KG1 (cell line): ENCODE data around the gene RMND1.
"Not testable (repeated sequence)": the region's sequence is repeated elsewhere in the genome, so short reads cannot be mapped to it uniquely, and the experiment has no call there.

Experiments used
- DNase-seq: peaks from one replicate; lab custom pipeline; 2025; lab: John Stamatoyannopoulos, UW

Gene RMND1

DNA sequence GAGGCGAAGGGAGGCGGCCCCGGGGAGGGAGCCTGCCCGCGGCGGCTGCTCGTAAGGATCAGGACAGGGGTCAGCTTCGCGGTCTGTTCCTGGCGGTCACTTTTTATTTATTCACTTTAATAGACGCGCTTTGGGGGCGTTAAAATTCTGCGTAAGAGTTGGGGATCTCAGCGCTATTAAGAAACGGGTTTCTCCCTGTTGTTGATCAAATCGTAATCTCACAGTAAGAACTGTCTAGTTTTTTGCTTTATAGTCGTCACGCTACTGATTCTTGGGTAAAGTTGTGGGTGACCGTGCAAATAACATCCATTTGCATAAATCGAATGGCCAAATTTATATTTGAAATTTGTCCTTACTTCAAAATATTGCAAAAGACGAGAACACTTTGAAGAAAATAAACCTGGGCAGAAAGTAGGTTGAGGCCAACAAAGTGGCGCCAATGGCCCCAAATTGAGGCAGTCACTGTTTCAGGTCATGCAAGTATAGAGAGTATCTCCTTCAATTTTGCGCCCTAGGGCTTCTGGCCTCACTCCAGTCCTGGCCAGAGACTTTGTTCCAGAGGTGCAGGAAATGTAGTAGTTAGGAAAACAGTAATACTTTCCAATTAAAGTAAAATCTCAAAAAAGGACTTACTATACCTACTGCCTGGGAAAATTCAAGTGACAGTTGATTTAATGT, 963 bp upstream of the RMND1 start:
- peak; percentile 43 for DNase-seq

DNA sequence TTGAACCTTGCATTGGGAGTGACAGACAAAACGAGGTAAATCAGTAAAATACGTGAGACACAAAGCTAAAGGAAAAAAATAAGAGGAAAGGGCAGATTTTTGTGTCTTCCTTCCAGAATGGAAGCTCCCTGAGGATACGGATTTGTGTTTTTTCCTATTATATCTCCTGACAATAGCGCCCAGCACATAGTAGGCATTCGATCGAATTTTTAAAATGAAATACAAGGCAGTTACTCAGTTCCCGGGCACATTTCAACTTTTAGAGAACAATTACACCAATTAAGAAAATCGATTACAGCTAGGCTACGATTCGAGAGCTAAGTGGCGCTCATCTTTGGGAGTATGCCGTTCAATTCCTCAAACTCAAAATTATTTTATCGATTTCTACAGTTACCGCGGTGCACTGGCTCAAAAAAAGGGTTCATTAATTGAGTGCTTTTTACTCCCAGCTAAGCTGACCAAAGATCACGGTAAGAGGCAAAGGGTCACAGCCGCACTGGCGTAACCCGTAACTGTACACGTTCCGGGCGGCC, 443 bp downstream of the RMND1 start:
- DNase-seq: no peak

DNA sequence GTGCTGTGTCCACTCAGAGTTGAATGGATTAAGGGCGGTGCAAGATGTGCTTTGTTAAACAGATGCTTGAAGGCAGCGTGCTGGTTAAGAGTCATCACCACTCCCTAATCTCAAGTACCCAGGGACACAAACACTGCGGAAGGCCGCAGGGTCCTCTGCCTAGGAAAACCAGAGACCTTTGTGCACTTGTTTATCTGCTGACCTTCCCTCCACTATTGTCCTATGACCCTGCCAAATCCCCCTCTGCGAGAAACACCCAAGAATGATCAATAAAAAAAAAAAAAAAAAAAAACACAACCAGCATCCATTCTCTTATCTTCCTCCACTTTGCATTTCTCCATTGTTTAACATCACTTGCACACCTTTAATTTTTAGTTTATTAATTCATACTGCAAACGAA, 998 bp downstream of the RMND1 start:
- DNase-seq: not testable (repeated sequence)

DNA sequence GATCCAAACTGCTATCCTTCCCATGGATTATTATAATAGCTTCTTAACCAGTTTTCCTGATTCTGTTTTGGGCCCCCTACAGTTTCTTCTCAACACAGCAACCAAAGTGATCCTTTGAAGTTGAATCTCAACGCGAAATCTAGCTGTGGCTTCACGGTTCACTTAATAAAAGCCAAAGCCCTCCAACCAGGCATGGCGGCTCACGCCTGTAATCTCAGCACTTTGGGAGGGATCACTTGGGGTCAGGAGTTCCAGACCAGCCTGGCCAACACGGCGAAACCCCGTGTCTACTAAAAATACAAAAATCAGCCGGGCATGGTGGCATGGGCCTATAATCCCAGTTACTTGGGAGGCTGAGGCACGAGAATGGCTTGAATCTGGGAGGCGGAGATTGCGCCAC, 3.3 kb downstream of the RMND1 start:
- DNase-seq: no peak

DNA sequence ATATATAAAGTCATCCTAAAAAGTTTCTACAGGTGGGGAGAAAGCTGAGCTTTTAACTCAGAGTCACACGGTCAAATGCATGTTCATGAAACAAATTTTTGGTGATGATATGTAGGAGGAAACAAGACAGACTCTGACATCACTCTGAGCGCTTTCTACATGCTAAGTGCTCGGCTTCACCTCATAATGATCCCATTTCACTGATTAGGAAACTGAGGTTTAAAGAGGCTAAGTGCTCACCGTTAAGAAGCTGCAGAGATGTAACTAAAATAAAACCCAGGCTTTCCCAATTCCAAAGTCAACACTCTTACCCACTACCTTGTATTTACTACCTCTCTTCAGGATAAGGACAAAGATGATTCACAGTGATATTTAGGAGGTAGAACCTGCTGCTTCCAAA, 4.7 kb downstream of the RMND1 start:
- DNase-seq: no peak

DNA sequence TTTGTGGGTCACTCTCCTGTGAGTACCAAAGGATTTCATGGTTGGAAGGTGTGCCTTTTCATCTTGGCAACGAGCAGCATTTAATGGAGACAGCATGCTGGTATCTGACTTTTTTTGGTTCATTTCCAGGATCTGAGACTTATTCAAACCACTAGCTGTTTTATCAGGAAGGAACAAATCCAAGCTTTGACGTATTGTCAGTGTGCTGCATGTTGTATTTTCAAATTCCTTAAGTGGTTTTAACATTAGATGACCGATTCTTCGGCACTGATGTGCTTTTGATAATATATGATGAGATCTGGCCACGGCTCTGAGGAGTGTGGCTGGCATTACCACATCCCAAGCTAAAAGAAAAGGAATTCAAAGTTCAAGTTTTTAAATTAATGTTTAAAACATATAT, 6.4 kb downstream of the RMND1 start:
- DNase-seq: no peak

DNA sequence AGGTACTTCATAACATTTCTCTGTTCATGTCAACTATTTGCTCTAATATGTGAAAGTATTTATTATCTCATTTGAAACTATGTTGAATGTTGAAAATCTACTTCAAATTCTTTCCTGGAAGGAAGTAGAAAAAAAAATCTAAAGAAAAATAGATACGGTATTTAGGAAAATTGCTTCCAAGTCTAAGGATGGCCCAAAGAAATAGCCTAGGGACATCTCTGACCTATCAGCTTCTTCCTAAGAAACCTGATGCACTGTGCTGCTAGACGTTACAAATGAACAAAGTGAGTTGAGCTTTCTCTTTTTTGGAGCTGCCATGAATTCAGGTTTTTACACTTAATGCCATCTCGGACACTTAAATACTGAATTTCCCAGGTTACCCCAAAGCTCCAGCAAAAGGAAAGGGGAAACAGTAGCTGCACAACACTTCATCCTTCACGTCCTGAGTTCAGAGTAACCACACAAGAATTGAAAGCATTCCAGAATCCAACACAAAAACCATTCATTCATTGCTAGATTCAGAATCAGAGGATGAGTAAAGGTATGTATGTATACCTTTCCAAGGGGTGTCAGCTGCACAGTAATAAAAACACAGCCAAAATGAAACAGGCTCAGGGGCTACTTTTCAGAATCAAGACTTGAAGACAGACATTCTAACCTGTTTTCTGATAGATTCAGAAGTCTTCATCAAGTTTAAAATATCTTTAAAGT, 7.9 kb downstream of the RMND1 start:
- DNase-seq: no peak

DNA sequence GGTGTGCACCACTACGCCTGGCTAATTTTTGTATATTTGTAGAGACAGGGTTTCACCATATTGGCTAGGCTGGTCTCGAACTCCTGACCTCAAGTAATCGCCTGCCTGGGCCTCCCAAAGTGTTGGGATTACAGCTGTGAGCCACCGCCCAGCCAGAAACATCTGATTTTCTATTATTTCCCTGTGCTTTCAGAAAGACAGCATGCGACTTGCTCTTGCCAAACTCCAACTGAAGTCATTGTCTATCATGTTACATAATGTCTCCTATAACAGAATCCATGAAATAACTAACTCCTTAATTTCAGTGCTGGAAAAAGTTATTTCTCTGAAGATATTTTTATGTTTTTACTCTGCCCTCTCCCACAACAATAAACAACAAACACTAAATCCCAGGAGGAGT, 8.5 kb downstream of the RMND1 start:
- no peak for DNase-seq

DNA sequence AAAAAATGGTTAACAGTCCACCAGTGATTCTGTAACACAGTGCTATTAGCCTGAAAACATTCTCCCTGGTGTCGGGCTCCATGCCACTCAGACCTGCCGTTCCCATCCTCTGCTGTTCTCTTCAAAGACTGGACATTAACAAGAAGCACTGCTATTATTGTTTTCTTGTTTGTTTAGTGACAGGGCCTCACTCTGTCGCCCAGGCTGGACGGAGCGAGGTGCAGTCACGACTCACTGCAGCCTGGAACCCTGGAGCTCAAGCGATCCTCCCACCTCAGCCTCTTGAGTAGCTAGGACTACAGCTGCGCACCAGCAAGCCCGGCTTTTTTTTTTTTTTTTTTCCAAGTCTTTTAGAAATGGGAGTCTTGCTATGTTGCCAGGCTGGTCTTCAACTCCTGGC, 9.6 kb downstream of the RMND1 start:
- DNase-seq: no peak

DNA sequence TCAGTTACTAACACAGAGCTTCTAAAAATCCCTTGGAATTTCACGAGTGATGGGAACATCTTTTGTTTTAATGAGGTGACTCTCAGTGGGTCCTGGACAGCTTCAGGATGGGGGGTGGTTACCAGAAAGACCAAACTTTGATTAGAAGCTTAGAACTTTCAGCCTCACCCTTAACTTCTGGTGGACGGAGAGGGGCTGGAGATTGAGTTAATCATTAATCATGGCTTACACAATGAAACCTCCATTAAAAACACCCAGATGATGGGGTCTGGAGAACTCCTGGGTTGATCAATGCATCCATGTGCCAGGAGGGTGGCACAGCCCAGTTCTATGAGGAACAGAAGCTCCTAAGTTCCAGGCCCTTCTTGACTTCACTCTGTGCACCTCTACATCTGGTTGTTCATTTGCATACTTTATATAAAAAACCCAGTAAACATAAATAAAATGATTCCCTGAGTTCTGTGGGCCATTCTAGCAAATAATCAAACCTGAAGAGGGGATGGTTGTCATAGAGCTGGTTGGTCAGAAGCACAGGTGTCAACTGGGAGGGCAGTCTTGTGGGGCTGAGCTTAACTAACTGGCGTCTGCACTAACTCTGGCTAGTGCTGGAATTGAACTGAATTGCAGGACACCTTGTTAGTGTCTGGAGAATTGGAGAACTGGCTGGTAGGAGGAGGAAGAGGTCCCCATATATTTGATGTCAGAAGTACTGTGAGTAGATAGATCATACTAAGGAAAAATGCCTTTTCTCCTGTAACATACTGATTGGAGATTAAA, 10.3 kb downstream of the RMND1 start:
- DNase-seq: no peak

DNA sequence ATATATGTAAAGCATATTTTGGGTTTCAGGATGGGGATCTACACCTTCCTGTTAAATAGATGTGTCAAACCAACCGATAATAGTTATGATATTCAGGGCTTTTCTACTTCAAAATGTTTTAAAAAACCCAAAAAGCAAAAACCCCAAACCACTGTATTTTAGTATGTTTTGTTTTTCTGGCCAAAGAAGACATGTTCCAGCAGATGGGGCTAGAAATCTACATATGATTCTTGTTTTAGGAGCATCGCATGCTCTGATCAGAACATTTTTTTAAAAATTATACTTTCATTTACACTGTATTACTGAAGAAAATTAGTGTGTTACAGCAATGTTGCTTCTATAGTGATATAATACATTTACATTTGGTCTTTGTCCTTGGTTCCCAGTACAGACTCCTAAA, 11.0 kb downstream of the RMND1 start:
- DNase-seq: no peak

DNA sequence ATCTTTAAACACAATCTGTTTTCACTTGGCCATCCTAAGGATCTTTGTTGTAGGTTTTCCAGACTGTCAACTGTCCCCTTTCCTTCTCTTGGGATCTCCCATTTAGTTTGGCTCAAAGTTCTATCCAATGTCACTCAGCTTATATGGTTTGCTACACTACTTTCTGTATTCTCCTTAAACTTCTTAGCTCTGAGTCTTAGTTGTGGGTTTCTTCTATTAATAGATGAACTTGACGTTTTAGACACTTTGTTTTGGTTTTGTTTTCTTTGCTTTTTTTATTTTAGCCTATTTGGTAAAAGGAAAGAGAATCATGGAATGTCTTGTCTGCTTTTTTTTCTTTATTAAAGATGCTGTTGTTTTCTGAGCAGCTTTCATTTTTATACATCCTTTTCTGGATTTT, 11.4 kb downstream of the RMND1 start:
- DNase-seq: no peak

DNA sequence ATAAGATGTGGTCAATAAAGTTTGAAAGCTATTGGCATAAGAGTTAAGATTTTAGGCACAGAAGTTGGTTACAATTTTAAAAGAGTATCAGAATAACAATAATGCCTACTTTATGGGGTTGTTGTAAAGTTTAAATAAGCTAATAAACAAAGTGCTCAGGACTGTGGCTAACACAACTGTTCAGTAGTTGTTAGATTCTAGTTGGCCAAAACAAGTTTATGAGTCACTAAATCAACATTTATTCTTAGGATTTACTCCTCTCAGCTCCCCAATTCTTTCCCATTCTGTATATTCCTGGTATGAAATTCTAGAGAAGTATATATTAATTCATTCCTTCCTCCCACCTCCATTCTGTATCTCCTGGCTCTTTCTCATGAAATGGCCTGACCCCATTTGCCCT, 14.5 kb downstream of the RMND1 start:
- no peak for DNase-seq

DNA sequence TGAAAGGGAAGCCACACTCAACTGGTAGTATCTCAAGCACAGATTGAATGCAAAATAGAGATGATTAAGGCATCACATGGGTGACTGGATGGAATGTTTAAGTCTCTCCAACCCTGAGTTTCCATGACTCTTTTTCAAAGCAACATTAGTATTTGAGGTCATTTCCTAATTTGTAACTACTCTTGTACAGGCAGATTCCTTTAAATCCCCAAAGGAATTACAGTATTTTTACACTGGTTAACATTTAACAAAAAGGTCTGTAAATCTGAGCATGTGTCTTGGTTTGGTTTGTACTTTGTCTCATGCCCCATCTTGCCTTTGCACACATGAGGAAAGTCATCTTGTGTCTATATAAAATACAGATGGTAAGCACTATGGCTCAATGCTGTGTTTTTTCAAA, 15.1 kb downstream of the RMND1 start:
- DNase-seq: no peak

DNA sequence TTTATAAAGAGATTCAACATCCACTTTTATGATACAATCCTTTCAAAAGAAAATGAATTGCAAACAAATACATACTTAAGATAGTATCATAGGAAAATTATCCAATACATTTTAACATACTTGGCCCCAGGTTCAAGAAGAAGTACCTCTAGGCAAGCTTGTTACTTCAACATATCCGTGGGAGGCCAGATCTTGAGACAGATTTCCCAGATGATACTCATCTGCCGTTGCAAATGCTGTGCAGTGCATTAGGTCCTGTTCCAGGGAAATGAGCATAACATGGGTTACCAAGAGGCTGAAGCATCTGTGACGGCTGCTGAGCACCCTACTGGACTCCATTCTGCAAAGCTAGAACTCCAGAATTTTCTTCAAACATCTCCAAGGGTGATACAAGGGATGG, 15.6 kb downstream of the RMND1 start:
- no peak for DNase-seq

DNA sequence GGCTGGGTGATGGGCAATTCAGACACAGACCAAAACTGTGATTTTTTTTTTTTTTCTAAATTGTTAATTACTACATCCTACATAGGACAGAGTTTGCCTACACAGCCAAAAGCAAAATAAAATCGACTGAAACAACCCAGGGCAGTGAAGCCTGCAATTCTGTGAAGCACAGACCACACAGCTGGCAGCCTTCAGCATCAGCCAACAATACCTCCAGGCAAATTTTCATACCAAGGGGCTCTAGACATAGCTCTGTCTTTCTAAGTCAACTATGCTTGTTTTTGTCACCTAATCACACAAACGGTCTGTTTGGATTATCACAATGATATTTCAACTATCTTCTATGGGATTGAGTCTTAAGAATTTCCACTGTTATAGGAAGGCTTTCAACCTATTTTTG, 17.6 kb downstream of the RMND1 start:
- DNase-seq: no peak

DNA sequence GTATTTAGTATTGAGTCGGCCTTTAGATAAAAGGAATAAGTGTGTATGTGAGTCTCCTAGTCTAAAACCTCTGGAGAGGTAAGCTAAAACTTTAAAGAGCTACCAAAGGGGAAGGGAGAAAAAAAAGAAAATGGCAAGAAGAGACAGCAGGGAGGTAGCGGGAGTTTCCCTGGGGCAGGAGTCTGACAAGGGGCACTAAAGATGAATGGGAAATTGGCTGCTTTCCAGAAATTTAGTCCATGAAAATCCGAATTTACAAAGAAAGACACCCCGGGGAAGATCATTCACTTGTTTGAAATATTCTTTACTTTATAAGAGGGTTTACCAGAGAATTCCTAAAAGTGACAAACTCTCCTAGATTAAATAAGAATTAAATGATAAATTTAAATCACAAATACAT, 19.3 kb downstream of the RMND1 start:
- DNase-seq: no peak

DNA sequence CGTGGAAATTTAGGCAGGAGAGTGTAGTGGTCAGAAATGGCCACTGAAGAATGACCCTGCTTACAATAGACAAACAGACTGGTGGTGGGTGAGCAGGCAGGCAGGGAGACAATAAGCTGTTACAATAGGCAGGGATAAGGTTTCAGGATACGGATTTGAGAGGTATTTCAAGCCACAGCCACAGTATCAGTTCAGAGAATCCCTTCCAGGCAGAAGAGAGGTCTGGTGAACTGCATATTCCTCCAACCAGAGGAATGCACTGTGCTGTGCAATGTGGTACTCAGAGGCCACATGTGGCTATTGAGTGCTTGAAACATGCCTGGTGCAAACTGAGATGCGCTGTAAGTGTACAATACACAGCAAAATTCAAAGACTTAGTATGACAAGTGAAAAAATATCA, 20.6 kb downstream of the RMND1 start:
- no peak for DNase-seq

DNA sequence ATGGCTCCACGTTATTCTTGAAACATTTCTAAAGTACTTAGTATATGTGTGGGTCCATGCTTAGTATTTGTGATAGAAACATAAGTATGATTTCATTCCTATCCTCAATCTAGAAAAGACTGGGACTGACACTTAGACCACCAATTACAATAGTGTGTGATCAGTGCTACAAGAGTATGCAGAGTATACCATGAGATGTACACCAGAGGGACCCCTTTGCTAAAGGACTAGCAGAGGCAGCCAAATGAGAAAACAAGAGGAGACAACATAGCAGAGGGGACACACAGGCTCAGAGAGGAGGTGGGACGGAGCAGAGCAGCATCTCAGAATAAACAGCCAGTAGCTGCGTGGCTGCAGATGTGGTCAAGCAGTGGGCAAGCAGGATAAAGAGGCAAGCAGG, 21.0 kb downstream of the RMND1 start:
- no peak for DNase-seq

DNA sequence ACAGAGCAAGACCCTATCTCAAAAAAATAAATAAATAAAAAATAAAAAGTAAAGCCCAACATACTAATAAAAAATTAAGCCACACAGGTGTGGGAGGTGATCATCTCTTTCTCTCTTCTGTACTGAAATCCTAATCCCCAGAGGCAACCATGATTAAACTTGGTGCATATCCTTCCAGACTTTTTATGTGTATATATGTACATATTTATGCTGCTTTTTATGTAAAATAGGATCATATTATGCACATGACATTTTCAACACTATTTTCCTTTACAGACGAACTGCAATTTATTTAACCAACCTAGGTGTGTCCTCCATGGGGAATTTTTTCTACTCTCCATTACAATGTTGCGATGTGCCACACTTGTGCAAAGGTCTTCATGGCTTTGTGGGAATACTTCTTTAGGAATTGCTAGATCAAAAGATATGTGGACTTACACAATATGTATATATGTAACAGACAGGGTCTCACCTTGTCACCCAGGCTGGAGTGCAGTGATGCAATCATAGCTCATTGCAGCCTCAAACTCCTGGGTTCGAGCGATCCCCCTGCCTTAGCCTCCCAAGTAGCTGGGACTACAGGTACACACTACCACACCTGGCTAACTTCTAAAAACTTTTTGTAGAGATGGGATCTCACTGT, 23.7 kb downstream of the RMND1 start:
- DNase-seq: no peak

DNA sequence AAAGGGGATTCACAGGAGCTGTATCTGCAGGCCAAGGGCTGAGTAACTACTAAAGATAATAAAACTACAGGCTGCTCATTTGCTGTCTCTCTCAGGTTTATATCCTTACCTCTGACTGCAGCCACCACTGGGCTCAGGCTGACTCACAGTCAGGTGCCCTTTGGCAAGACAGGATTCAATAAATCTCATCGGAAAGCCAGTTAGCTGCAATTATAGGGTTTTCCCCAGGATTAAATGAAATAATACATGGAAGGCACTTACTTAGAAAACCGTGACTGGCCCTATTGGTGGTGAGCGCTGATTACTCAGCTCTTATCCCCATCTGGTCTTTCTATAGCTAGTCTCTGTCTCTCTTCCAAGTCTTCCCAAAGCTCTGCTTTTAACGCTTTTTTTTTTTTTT, 26.4 kb downstream of the RMND1 start:
- no peak for DNase-seq

DNA sequence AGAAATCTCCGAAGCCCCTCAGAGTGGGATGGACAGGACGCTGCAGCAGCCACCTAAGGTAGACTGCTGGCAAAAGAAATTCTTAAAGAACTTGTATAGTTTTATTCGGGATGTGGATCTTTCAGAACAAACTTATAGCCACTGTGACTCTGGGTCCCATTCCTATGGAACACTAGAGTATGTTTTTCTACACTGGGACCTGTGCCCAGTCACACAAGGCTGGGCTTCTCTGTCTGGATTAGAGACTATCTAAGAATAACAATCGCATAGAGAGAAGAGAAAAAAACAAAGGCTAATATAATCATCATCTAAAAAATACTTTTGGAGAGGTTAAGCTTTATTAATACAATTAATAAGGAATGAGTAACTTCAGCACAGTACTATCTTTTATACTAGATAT, 28.9 kb downstream of the RMND1 start:
- DNase-seq: no peak

DNA sequence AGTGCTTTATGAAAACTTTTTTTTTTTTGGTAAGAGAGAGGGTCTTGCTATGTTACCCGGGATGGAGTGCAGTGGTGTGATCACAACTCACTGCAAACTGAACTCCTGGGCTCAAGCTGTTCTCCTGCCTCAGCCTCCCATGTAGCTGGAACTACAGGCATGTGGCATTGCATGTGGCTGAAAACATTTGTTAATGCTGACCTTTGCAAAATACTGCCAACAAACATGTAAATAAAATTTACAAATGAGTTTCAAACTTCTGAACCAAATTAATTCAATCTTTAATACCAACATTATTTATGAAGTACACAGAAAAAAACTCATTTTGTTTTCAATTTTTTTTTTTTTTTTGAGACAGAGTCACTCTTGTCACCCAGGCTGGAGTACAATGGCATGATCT, 34.4 kb downstream of the RMND1 start:
- no peak for DNase-seq
